COLO668 (cell line): ENCODE data around the gene RIMBP2.

ENCODE experiments used
- DNase-seq: peaks from one replicate; lab custom pipeline; 2025; ENCODE audit not compliant: unreplicated experiment; lab: John Stamatoyannopoulos, UW

The RIMBP2 gene

DNA sequence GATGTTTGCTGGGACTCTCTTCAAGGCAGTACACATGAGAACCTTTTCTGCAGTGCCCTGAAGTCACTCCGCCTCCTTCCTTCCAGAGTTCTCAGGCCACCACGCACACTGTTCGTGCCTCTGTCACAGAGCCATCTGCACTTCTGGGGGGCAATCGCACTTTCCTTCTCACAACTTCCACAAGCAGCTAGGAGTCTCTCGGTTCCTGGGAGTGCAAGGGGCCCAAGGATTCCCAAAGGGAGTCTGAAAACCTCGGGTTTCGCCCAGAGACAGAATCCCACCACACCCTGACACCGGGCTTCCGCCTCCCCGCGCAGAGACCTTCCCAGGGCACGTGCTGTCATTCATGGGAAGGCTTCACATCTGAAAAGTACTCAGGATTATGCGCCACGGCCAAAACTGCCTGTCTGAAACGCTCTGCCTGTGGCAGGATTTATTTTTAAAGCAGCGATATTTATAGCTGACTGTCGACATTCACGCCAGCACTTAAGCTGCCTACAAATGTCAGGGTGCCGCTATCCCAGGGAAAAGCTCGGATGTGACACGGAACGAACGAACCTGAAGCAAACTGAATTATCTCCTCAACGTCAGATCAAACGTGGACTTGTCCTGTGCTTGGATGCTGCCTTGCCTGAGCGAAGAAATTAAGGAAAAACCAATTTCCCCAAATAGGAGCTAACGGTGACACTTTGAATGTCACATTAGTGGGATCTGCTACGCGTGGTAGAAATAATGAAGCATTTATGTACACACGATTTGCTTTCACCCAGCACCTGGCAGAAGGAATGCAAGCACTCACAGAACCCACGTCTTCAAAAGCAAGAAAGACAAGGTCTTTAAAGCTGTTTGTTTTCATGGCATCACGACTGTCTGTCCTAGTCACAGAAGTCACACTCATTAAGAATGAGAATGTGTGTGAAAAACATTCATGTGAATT, 224.4 kb downstream of the RIMBP2 start:
- no peak for DNase-seq

DNA sequence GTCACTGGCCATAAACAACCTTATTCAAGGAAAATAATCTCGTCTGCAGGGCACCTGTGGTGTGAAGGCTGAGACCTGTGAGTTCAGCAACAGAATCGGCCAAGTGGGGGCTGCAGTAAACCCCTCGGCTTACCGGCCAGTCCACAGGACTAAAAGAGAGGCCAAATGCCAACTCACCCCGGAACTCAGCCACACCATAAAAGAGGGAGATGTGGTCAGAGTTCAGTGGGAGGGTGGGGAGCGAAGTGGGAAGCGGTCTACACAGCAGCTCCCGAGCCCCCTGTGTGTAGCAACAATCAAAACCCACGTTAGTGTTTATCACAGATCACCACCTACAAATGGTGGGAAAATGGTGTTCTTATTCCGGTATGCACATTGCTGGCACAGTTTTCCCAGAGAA, 225.4 kb downstream of the RIMBP2 start:
- DNase-seq, result no peak

DNA sequence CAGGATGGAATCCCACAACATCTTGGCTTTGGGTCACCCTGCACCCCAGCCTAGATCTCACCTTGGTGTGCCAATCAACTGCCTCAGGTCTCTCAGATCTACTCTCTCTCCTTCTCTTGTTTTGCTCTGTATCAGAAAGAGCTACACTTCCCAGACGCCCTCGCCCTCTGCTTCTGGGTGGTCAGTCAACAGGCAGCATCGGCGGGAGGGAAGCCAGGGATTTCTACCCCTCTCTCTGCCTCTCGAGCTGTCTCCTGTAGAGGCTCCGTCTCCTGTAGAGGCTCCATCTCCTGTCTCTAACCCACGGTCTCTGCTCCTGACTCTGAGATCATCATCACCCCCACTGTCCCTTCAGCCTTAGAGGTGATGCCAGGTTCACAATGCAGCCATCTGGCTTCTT, 226.8 kb downstream of the RIMBP2 start:
- DNase-seq, result no peak

DNA sequence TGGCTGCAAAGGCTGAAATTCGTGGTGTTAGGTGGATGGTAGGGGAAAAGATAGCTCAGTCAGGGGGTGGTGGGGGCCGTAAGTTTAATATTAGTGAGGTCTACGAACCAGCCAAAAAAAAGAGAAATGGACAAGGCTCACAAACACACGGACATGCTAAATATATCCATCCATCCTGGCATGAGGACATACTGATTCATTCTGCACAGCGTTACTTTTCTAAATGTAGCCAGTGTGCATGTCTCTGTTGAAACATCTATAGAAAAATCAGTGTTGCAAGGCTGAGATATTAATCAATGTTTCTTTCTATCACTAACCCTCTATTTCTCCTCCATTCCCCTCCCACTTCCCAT, 227.8 kb downstream of the RIMBP2 start:
- no peak for DNase-seq

DNA sequence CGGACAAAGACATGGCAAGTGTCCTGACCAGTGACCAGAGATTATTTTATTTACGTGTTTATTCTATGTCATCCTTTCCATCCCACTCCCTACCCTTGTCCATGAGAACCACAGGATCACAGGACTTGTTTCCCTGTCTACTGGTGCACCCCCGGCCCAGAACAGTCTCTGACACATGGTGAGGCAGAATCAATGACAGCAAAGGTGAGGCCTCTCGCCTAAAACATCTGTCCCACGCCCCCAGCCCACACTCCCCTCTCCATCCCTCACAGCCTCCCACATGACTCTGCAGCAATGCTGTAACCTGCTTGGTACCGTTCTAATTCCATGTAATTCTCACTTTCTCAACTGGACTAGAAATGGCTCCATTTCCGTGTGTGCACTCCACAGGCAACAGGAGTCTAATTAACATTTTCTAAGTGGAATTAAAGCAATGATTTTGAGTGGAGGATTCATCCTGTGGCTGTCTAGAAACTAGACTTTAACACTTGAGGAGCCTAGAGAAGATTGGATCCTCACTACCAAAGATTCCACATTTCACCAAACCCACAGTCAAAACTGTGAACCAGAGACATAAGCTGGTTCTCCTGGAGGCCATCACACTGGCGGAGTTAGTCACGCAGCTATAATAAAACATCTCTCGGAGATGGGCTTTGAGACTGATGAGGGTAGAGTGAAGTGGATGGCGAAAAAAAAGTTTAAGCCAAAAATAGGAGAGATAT, 228.3 kb downstream of the RIMBP2 start:
- DNase-seq, result no peak

DNA sequence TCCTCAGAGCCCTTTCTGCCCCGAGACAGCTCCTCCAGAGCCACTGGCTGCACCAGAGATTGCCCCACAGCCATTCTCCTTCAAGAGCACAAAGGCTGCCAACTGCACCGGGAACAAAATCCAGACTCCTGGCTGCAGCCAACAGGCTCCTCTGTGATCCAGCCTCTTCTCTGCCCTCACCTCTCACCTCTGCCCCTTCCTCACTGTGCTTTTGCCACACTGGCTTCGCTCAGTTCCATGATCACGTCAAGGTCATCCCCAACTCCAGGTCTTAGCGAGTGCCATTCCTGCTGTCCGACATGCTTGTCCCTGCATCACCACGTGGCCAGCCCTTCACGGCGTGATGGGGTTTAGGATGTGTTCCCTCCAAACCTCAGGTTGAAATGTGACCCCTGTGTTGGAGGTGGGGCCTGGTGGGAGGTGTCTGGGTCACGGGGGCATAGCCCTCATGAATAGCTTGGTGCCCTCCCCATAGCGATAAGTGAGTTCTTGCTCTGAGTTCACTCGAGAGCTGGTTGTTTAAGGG, 229.1 kb downstream of the RIMBP2 start:
- DNase-seq, result no peak

DNA sequence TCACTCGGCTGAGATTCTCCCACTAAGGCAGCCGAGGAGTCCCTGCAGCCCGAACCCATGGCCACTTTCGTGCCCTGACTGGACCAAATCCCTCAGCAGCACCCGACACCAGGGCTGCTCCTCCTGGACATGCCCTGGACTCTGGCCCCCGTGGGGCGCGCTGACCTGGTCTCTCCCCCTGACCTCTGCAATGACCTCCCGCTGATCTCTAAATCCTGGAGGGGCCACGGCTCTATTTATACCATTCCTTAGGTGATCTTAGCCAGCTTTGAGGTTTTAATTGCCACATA, 230.0 kb downstream of the RIMBP2 start:
- DNase-seq, result no peak

DNA sequence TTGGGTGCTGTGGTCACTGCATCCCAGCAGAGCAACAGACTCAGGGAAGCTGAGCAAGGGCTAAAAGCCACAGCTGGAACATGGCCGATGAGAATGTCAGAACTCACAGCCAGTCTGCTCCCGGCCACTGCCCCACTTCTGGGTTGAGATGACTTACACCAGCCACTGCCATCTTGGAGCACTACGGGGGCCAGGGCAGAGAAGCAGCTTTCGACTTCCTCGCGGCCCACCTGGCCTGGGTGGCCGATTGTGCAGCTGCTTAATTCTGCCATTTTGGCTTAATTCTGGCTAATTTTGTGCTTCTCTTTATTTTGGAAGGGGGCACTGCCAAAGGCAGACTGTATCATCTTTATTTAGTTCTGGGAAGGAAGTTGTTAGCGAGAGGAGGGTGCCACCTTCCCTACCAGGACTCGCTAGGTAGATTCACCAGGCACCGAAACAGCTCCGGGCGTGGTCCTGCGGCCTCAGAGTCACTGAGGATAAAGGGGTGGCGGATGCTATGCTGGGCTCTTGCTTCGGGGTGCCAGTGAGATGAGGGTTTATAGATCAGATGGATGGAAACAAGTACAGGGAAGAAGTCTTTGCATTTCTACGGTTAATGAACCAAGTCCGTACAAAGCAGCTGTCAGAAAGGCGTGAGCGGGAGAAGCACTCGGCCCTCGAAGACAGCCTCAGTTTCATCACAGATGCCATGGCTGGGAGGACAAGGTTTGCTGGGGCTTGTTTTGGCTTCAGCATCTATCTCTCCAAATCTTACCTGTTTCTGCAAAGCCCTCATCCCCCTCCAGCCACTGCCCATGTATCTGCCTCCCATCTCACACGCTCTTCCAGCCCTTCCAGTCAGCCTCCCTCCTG, 230.6 kb downstream of the RIMBP2 start:
- no peak for DNase-seq

DNA sequence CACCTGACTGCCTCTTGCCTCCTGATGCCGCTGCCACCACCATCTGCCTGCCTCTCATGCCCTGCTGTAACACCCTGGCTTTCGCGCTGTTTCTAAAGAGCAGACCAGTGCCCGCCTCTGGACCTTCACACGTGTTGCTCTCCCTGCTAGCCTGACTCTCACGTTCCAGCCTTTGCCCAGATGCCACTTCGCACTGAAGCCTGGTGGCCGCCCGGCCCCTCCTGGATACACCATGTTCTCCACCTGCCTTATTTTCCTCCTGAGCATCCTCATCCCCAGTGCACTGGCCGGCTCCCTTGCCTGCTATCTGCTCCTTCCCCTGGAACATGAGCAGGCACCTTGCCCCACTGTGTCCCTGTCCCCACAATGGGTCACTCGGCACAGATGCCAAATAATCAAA, 231.9 kb downstream of the RIMBP2 start:
- DNase-seq, result no peak

DNA sequence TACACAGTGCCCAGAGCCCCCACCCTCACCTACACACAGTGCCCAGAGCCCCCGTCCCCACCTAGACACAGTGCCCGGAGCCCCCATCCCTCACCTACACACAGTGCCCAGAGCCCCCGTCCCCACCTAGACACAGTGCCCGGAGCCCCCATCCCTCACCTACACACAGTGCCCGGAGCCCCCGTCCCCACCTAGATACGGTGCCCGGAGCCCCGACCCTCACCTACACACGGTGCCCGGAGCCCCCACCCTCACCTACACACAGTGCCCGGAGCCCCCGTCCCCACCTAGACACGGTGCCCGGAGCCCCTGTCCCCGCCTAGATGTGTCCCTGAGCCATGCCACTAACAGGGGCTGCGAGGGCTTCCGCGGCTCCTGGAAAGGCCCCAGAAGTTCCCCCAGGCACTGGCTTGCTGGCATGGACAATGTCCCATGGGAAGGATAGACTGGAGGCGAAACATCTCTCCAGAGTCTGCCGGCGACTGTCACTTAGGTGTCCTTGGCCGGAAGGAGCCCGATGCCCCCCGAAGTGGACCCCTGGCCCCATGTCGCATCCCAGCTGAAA, 232.4 kb downstream of the RIMBP2 start:
- no peak for DNase-seq

DNA sequence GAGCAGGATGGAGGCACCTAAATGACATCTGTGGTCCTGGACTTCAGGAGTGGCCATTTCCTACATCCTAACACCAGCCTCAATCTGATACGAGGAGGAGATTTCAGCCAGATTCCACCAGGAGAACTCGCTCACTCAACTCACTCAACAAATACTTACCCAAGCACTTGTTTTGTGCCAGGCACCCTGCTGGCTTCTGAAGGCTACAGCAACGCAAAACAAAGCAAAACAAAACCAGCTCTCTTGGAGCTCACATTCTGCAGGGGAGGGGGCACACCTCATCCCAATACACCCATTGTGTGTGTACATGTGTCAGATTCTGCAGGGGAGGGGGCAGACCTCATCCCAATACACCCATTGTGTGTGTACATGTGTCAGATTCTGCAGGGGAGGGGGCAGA, 233.7 kb downstream of the RIMBP2 start:
- DNase-seq, result no peak

DNA sequence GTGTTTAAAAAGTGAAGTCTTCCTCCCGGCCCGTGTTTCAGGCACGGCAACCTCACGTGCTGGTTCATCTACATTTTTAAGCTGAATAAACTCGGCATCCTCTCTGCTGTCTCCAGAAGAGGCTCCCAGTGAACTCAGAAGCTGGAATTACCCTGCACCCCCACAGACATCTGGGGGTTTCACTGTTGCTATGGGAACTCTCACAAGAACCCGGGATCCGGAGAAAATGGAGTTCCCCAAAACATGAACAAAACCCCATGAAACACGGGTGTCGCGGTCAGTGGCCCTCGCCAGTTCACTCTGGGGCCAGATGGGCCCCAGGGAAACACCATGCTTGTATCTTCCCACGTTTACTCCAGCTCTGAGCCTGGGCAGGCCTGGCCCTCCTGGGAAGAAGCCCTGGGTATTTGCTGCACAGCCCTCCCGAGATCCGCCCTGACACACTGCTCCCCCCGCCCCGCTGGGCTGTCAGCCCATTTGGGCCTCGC, 234.7 kb downstream of the RIMBP2 start:
- DNase-seq, result no peak

DNA sequence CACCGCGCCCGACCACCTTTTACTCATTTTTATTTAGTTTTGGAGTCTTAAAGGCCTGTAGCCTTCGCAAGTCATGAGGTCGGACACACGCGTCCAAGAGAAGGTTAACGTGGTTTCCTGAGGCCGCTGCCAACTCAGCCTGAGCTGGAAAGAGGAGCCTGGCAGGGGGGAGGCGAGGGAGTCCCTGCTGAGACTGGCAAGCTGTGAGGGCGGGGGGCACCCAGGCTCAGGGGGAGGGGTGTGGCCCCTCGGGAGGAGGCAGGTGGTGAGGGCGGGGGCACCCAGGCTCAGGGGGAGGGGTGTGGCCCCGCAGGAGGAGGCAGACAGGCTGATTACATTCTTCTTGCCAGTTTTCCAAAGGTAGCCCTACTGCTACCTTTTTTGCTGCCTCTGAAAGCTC, 235.2 kb downstream of the RIMBP2 start:
- DNase-seq, result no peak

DNA sequence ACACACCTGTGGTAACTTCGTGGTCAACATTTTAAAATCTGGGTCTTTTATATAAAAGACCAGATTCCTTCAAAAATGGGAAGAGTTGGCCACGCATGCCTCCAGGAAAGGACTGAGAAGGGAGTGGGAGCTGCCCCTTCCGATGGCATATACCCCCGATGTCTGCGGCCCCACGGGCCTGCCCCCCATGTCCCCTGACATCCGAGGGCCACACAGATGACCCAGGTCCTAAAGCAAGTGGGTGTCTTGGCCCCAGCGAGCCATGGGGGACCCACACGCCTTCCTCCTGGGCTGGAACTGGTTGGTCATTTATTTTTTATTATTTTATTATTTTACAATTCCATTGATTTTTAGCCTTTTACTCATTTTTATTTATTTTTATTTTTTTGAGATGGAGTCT, 235.9 kb downstream of the RIMBP2 start:
- DNase-seq, result no peak

DNA sequence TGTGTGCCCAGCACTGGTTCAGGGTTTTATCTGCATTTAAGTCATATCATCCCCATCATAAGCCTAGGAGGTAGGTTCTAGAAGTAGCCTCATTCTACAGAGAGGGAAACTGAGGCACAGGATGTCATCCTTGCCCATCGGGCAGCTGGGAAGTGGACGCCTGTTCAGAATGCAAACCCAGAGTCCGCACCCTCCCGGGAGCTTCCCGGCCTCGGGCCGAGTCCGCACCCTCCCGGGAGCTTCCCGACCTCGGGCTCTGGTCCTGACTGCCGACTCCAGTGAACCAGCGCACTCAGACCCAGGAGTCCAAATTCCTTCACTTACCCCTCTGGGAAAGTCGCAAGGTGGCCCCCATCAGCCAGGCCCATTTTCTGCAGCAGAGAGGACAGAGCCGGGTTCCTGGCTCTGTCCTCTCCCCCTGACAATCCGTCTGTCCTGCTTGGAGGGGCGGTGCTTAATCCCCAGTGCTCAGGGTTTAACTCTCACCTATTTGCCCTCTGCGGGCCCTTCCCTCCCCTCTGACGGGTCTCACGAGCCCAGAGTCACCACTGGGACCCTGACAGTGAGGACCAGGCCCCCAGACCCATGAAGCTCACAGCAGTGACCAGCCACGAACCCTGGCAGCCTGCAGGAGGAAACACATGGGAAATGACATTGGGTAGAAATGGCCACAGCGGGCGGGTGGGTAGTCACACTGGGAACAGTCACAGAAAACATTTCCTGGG, 236.5 kb downstream of the RIMBP2 start:
- no peak for DNase-seq

DNA sequence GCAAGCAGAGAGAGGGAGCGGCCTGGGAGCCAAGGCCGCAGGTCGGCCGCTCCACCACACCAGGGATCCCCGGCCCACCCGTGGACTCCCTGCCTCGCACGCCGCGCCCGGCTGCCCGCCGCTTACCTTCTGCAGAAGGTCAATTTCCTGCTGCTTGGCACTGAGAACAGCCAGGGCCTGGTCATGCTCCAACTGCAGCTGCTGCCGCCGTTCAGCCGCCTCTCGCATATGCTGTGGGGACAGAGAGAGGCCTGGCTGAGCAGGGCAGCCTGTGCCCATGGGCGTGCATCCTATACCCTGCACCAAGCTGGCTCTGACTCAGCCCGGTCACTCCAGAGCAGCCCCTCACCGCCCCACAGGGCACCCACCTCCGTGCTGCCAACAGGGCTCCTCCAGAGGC, 237.3 kb downstream of the RIMBP2 start:
- DNase-seq, result no peak

DNA sequence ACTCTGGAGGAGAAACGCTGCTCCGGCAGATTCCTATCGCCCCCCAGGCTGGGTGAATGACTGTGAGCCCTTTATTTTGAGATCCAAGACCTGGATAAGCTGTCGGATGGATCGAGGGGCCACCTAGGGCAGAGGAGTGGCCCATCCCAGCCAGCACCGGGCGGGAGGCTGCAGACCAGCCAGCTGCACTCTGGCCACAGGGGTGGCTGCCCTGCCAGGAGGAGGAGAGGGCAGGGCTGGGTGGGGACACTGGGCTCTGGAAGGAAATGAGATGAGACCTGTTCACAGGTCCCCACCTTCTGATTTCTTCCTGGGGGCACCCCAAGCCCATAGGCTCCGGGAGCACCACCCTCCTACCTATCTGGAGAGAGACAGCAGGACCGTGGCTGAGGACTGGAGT, 238.4 kb downstream of the RIMBP2 start:
- no peak for DNase-seq

DNA sequence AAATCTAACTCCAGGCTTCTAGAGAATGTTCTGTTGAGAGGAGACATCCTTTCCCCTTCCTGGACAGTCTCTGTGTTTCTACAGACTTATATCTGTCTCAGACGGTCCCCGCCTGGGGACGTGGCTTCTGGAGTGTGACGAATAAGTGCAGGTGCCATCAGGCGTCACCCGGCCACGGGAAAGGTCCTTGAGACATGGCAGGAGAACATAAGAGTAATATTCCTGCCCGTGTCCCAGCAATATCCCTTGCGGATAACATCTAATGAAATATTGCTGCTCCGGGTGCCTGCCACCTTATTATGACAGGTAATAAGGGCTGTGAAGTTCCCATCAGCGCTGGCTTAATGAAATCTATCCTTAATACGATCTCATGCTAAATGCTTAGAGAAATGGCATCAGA, 238.8 kb downstream of the RIMBP2 start:
- DNase-seq, result no peak

DNA sequence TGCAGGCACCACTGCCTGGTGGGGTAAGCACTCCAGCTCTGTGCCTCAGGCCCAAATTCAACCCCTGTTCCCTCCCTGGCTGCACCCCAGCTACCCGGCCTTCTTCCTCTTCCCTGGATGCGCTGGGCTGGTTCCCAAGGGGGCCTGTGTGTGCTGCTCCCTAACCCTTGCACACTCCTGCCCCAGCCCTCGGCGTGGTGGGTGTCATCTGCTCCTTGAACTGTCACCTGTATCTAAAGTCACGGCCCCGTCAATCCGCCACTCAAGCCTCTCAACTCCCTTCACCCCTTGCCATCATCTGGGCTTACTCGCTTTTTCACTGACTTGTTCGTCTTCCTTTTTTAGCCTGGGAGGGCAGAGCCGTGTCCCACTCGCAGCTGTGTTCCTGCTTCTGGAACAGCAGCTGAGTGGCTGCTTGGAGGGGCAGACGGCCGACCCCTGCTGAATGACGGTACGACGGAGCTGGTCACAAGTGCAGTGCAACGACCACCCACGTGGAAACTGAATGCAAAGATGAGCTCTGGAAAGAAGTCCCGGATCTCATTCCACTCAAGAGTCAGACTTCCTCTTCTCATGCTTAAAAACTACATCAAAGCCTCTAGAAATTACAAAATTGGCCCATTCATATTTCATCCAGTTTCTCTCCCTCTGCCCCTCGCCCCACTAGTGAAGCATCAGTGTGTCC, 239.5 kb downstream of the RIMBP2 start:
- no peak for DNase-seq
